ENCODE measurements around the gene SLC39A1. TPM values are rescaled to one million over a fixed set of nuclear protein-coding genes. Genes with fewer than 3 reads are reported as not detected.

The SLC39A1 gene
- total RNA-seq, 1 experiment from 2014 or later = 136 TPM

Other genes starting within 250 kb of the SLC39A1 start
- 30.2 and 34.7 TPM in 2 replicates for gene INTS3, start 235.5 kb downstream of the SLC39A1 start, total RNA-seq (2014; rRNA removed)
- gene SLC27A3, start 188.1 kb downstream of the SLC39A1 start, total RNA-seq (2014; rRNA removed) = 0.38 and 0.98 TPM in 2 replicates
- gene GATAD2B, start 40.6 kb downstream of the SLC39A1 start, total RNA-seq (2014; rRNA removed) = 3.7 and 5.1 TPM in 2 replicates
- gene DENND4B, start 16.8 kb downstream of the SLC39A1 start, total RNA-seq (2014; rRNA removed) = 15.4 and 16.1 TPM in 2 replicates
- 10.3 and 10.4 TPM in 2 replicates for gene CRTC2, start 4.9 kb downstream of the SLC39A1 start, total RNA-seq (2014; rRNA removed)
- 6.0 and 6.9 TPM in 2 replicates for gene CREB3L4, start 4.4 kb upstream of the SLC39A1 start, total RNA-seq (2014; rRNA removed)
- 148 and 161 TPM in 2 replicates for gene JTB, start 14.1 kb upstream of the SLC39A1 start, total RNA-seq (2014; rRNA removed)
- gene RAB13, start 22.8 kb upstream of the SLC39A1 start, total RNA-seq (2014; rRNA removed) = 45.4 and 55.8 TPM in 2 replicates
- gene RPS27, start 27.2 kb upstream of the SLC39A1 start, total RNA-seq (2014; rRNA removed) = 1,078 and 1,241 TPM in 2 replicates
- not detected in 2 replicates for gene NUP210L, start 191.5 kb upstream of the SLC39A1 start, total RNA-seq (2014; rRNA removed)
- gene TPM3, start 228.6 kb upstream of the SLC39A1 start, total RNA-seq (2014; rRNA removed) = 1,027 and 1,163 TPM in 2 replicates
- gene CFAP141, start 242.8 kb upstream of the SLC39A1 start, total RNA-seq (2014; rRNA removed) = not detected in 2 replicates

Measured in LHCN-M2 (cell line).